ENCODE measurements around the gene MT4. TPM values are rescaled to one million over a fixed set of nuclear protein-coding genes. Genes with fewer than 3 reads are reported as not detected.
A peak's percentile ranks its signal among the peaks of the same experiment; 100 is the strongest.

MT4 gene
- polyA plus RNA-seq, 6 donors from 2014 or later = not detected

DNA sequence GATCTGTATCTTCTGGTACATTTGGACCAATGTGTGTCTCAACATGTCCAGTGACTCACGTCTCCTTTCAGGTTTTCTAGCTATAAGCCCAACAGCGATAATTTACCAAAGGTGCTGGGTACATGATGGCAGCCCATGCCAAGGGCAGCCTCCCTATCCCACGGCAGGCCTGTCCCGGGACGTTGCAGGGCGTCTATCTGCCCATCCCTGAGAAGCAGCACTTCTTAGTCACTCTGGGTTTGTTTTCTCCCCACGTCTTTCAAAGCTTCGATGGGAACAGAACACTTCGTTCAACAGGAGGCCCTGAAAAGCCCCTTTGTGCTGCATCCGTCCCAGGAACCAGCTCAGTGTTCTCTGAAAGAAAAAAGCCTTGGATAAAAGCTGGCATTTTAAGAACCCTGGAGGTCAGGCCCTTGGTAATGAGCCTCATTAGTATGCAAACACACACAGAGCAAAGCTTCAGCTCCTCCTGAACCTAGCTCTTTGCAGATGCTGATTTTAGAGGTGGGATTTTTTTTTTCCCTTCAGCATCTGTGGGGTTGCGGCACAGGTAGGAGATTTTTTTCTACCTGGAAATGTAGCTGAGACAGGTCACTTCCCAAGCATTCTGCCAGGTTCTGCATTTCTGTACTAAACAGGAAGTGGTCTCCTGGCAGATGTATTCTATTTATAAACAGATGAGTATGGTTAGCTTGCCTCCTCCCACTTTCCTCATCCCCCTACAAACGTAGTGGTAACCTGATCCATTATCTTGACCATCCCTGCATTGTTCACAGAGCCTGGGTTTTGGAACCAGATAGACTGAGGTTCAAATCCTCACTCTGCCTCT is 17.5 kb upstream of the MT4 start:
- Mint-ChIP-seq H3K27me3 (peaks cover 5 to 9% (median 6%) of the 10 kb centered on the region in 3 donors), H3K4me3 (peak overlapping the region in 1 of 8 donors; percentile 25), H3K4me1 (peaks cover 4 to 16% (median 10%) of the 10 kb centered on the region in 3 donors), H3K27ac (peak overlapping the region in 2 of 6 donors; percentile 23 to 94), H3K9me3 (no peaks in the 10 kb centered on the region), H3K36me3 (no peaks in the 10 kb centered on the region)
- ATAC-seq (ENCODE audit: low read depth in 2 of 2) (no peak), DNase-seq (no peak)

- H3K4me3 Mint-ChIP-seq = peak overlapping the region in 1 of 8 donors; percentile 25
- H3K4me1 Mint-ChIP-seq = peaks cover 4 to 13% (median 10%) of the 10 kb centered on the region in 3 donors
- no peak for DNase-seq
- H3K27ac Mint-ChIP-seq = peak overlapping the region in 2 of 6 donors; percentile 23 to 94
- no peaks in the 10 kb centered on the region for H3K9me3 Mint-ChIP-seq
- ATAC-seq (ENCODE audit: low read depth in 2 of 2) = no peak
- H3K27me3 Mint-ChIP-seq = peaks cover under 1 to 7% (median 5%) of the 10 kb centered on the region in 3 donors
- H3K36me3 Mint-ChIP-seq = no peaks in the 10 kb centered on the region
These were observed 16.8 kb upstream of the MT4 start for GRCh38 chr16:56547949-56548567.

DNA sequence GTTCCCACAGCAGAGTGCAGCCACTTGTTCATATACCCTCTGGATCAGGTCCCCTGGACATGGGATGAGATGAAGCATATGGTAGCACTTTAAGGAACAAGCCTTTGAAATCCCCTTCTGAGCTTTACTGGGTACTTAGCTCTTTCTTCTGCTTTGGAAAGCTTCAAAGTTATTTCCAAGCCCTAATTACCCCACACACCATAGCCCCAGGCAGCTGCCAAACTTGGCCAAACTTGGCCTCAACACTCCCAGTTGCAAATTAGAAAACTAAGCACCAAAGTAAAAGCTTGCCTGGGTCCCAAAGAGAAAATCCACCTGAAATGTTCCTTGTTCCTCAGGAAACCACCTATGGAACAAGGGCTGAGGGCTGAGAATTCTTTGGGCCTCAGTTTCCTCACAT is 15.7 kb upstream of the MT4 start:
- Mint-ChIP-seq H3K27ac (no peak overlapping the region), H3K9me3 (no peaks in the 10 kb centered on the region), H3K27me3 (peaks cover 8 to 10% (median 9%) of the 10 kb centered on the region in 3 donors), H3K4me1 (peaks cover 4 to 13% (median 10%) of the 10 kb centered on the region in 3 donors), H3K4me3 (no peak overlapping the region), H3K36me3 (no peaks in the 10 kb centered on the region)
- DNase-seq = no peak
- no peak for ATAC-seq (ENCODE audit: low read depth in 2 of 2)

GRCh38 chr16:56549744-56550385 is 15.0 kb upstream of the MT4 start:
- Mint-ChIP-seq H3K4me1 (peaks cover 4 to 13% (median 10%) of the 10 kb centered on the region in 3 donors), H3K4me3 (no peak overlapping the region), H3K9me3 (no peaks in the 10 kb centered on the region), H3K27me3 (peaks cover 9 to 14% (median 10%) of the 10 kb centered on the region in 3 donors), H3K27ac (no peak overlapping the region), H3K36me3 (no peaks in the 10 kb centered on the region)
- ATAC-seq (ENCODE audit: low read depth in 2 of 2) (no peak), DNase-seq (no peak)

DNA sequence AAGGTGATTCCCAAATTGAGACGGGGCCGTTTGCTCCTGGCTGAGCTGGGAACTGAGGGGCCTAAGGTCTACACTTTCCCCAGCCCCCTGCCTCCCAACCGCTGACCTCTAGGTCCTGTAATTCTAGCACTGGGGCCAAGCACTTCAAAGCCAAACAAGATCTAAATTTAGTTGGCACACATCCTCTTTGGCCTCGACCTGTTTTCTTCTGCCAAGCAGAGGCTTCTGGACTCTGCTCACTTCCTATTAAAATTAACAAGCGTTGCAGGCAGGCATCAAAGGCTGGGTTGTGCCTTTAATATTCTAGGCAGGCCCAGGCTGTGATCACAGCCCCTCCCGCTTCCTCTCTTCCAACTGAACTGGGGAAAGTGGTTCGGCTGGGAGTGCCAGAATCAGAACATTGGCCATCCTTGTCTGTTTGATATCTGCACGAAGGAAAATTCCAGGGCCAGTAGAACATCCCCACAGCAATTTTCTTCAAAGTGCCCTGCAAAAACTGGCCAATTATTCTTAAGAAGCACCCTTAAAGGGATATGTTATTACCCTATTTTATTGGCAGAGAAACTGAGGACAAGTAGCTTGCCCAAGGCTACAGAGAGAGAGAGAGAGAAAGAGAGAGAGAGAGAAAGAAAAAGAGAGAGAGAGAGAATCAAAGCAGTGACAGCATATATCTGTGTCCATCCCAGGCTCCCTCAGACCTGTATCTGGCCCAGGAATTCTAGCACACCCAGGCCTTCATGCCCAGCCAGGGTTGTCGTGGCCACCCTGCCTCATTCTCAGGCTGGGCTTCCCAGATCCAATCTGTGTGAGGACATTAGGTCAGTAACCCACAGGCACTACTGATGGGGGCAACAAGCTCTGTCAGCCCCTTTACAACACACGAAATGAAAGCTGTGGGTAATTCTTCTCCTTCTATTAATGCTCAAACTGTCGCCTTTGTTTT is 12.8 kb upstream of the MT4 start:
- no peak for DNase-seq
- H3K36me3 Mint-ChIP-seq = no peaks in the 10 kb centered on the region
- no peak overlapping the region for H3K4me3 Mint-ChIP-seq
- ATAC-seq (ENCODE audit: low read depth in 2 of 2) = no peak
- peaks cover 9 to 21% (median 10%) of the 10 kb centered on the region in 3 donors for H3K27me3 Mint-ChIP-seq
- H3K9me3 Mint-ChIP-seq = no peaks in the 10 kb centered on the region
- peaks cover 4 to 13% (median 10%) of the 10 kb centered on the region in 3 donors for H3K4me1 Mint-ChIP-seq
- H3K27ac Mint-ChIP-seq = no peak overlapping the region

- ATAC-seq (ENCODE audit: low read depth in 2 of 2) = no peak
- Mint-ChIP-seq H3K27ac (no peak overlapping the region), H3K9me3 (no peaks in the 10 kb centered on the region), H3K36me3 (no peaks in the 10 kb centered on the region), H3K4me1 (no peaks in the 10 kb centered on the region), H3K4me3 (no peak overlapping the region), H3K27me3 (peaks cover 15 to 29% (median 18%) of the 10 kb centered on the region in 3 donors)
- DNase-seq = no peak
These were observed 10.4 kb upstream of the MT4 start for GRCh38 chr16:56554441-56554840.

DNA sequence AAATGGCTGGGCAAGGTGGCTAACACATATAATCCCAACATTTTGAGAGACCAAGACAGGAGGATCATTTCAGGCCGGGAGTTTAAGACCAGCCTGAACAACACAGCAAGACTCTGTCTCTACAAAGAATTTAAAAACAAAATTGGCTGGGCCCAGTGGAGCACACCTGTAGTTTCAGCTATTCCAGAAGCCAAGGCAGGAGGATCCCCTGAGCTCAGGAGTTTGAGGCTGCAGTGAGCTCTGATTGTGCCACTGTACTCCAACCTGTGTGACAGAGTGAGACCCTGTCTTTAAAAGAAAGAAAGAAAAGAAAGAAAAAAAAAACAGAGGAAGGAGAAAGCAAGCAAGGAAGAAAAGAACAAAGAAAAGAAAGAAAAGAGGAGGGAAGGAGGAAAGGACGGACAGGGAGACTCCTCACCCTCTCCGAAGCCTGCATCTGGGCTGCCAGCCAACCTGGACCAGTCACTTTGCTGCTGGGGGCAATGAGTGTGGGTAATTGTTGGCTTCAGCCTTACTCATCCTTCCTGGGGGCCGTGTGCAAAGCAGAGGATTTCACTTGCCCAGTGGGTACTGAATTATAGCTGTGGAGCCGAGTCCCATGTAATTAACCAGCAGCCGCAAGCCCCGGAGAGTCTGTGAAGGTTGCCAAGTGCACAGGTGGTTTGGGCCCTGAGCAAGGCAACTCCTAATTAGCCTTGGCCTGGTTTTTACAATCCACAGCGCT is 6.7 kb upstream of the MT4 start:
- no peaks in the 10 kb centered on the region for H3K4me1 Mint-ChIP-seq
- H3K27ac Mint-ChIP-seq = no peak overlapping the region
- H3K4me3 Mint-ChIP-seq = no peak overlapping the region
- H3K36me3 Mint-ChIP-seq = no peaks in the 10 kb centered on the region
- DNase-seq (no peak), ATAC-seq (ENCODE audit: low read depth in 2 of 2) (no peak)
- peaks cover 24 to 50% (median 35%) of the 10 kb centered on the region in 3 donors for H3K27me3 Mint-ChIP-seq
- H3K9me3 Mint-ChIP-seq = no peaks in the 10 kb centered on the region

DNA sequence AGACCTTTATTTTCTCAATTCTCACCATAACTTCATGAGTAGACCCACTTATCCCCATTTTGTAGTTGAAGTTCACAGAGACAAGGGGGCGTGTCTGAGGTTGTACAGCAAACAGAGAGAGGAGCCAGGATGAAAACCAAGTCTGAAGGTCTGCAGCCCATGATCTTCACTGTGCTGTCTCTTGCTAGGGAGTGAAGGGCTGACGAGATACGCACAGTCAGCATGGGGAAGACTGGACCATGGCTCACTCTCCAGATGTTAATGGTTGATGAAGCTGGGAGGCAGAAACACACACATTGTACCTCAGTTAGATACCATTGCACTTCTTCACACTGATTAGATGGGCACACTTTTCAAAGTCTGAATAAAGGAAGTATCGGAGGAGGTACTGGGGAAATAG is 5.8 kb upstream of the MT4 start:
- no peaks in the 10 kb centered on the region for H3K36me3 Mint-ChIP-seq
- H3K9me3 Mint-ChIP-seq = no peaks in the 10 kb centered on the region
- peaks cover 26 to 50% (median 34%) of the 10 kb centered on the region in 3 donors for H3K27me3 Mint-ChIP-seq
- ATAC-seq (ENCODE audit: low read depth in 2 of 2) (no peak), DNase-seq (no peak)
- H3K4me1 Mint-ChIP-seq = no peaks in the 10 kb centered on the region
- no peak overlapping the region for H3K4me3 Mint-ChIP-seq
- H3K27ac Mint-ChIP-seq = no peak overlapping the region

- ATAC-seq (ENCODE audit: low read depth in 2 of 2) (no peak), DNase-seq (no peak)
- Mint-ChIP-seq H3K36me3 (no peaks in the 10 kb centered on the region), H3K4me1 (no peaks in the 10 kb centered on the region), H3K27me3 (peaks cover 29 to 45% (median 38%) of the 10 kb centered on the region in 3 donors), H3K27ac (no peak overlapping the region), H3K4me3 (no peak overlapping the region), H3K9me3 (no peaks in the 10 kb centered on the region)
These were observed 4.4 kb upstream of the MT4 start for GRCh38 chr16:56560447-56560846.

GRCh38 chr16:56561126-56561525 is 3.7 kb upstream of the MT4 start:
- Mint-ChIP-seq H3K27ac (no peak overlapping the region), H3K4me3 (no peak overlapping the region)

DNA sequence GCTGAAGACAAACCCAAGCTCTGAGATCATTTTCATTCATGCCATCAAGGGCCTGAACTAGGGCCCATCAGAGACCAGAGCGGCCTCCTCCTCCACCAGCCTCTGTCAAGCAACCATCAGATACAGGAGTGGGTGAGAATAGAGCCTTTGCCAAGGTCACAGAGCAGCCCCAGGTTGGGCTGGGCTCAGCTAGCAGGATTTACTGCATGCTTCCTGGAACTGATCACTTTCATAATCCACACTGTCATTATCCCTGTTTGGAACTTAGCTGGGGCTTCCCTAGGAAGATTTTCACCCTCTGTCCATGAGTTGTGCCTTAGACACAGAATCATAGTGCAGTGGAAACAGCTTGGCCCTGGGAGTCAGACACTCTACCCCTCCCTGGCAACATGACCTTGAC is 5.1 kb downstream of the MT4 start:
- DNase-seq (no peak), ATAC-seq (ENCODE audit: low read depth in 2 of 2) (no peak)
- peaks cover 7 to 29% (median 23%) of the 10 kb centered on the region in 3 donors for H3K27me3 Mint-ChIP-seq
- H3K9me3 Mint-ChIP-seq = peaks cover 0 to 8% (median 4%) of the 10 kb centered on the region in 7 donors
- peaks cover 0 to 5% (median 0%) of the 10 kb centered on the region in 3 donors for H3K4me1 Mint-ChIP-seq
- no peaks in the 10 kb centered on the region for H3K36me3 Mint-ChIP-seq
- no peak overlapping the region for H3K4me3 Mint-ChIP-seq
- no peak overlapping the region for H3K27ac Mint-ChIP-seq

More at GRCh38 chr16:56561126-56561525, 3.7 kb upstream of the MT4 start:
- Mint-ChIP-seq H3K4me1 (no peaks in the 10 kb centered on the region), H3K36me3 (no peaks in the 10 kb centered on the region), H3K9me3 (no peaks in the 10 kb centered on the region), H3K27me3 (peaks cover 27 to 46% (median 44%) of the 10 kb centered on the region in 3 donors)
- no peak for DNase-seq
- ATAC-seq (ENCODE audit: low read depth in 2 of 2) = no peak

GRCh38 chr16:56571525-56571924 is 6.7 kb downstream of the MT4 start:
- no peak overlapping the region for H3K4me3 Mint-ChIP-seq
- peaks cover 0 to 6% (median under 1%) of the 10 kb centered on the region in 3 donors for H3K4me1 Mint-ChIP-seq
- no peak overlapping the region for H3K27ac Mint-ChIP-seq
- peaks cover 10 to 27% (median 12%) of the 10 kb centered on the region in 3 donors for H3K27me3 Mint-ChIP-seq
- DNase-seq (no peak), ATAC-seq (ENCODE audit: low read depth in 2 of 2) (no peak)
- peaks cover 0 to 13% (median 6%) of the 10 kb centered on the region in 7 donors for H3K9me3 Mint-ChIP-seq
- no peaks in the 10 kb centered on the region for H3K36me3 Mint-ChIP-seq
